NCI-H345 treated with DMSO at 0.1 percent for 48 hours (cell line): Measurements from ENCODE around the gene GTF2H2.
"Not testable (repeated sequence)": the region's sequence is repeated elsewhere in the genome, so short reads cannot be mapped to it uniquely, and the experiment has no call there.

Experiments
- DNase-seq: peaks from one replicate; lab custom pipeline; 2025; ENCODE audit not compliant: unreplicated experiment; lab: John Stamatoyannopoulos, UW

The GTF2H2 gene

GRCh38 chr5:71067262-71067928 is at the start of gene GTF2H2:
Gene GTF2H2, minus strand, starts transcription at chr5:71067676. Its CDS starts 4,913 bp downstream, at chr5:71062763.
- DNase-seq: not testable (repeated sequence)

- DNase-seq: not testable (repeated sequence)
These were observed 42.3 kb upstream of the GTF2H2 start for GRCh38 chr5:71109730-71110275.

GRCh38 chr5:71099996-71100395 is 32.5 kb upstream of the GTF2H2 start:
- not testable (repeated sequence) for DNase-seq

- DNase-seq: not testable (repeated sequence)
These were observed 30.4 kb upstream of the GTF2H2 start for GRCh38 chr5:71097930-71098203.

GRCh38 chr5:71097173-71097929 is 29.9 kb upstream of the GTF2H2 start:
- not testable (repeated sequence) for DNase-seq

- not testable (repeated sequence) for DNase-seq
These were observed 22.3 kb upstream of the GTF2H2 start for GRCh38 chr5:71089773-71090172.

GRCh38 chr5:71088754-71089153 is 21.3 kb upstream of the GTF2H2 start:
- DNase-seq: not testable (repeated sequence)

GRCh38 chr5:71086145-71086544 is 18.7 kb upstream of the GTF2H2 start:
- not testable (repeated sequence) for DNase-seq

GRCh38 chr5:71084280-71085063 is 17.0 kb upstream of the GTF2H2 start:
- DNase-seq: not testable (repeated sequence)

GRCh38 chr5:71082898-71083297 is 15.4 kb upstream of the GTF2H2 start:
- not testable (repeated sequence) for DNase-seq

GRCh38 chr5:71082340-71082739 is 14.9 kb upstream of the GTF2H2 start:
- not testable (repeated sequence) for DNase-seq

- DNase-seq: not testable (repeated sequence)
These were observed 6.2 kb downstream of the GTF2H2 start for GRCh38 chr5:71061322-71061721.

GRCh38 chr5:71059426-71059825 is 8.1 kb downstream of the GTF2H2 start:
- DNase-seq: not testable (repeated sequence)

- not testable (repeated sequence) for DNase-seq
These were observed 22.7 kb downstream of the GTF2H2 start for GRCh38 chr5:71044808-71045207.

GRCh38 chr5:71044128-71044527 is 23.3 kb downstream of the GTF2H2 start:
- DNase-seq: not testable (repeated sequence)

- not testable (repeated sequence) for DNase-seq
These were observed 36.3 kb downstream of the GTF2H2 start for GRCh38 chr5:71031046-71031776.

- DNase-seq: not testable (repeated sequence)
These were observed 42.1 kb downstream of the GTF2H2 start, which contains the start of gene NAIP for GRCh38 chr5:71025289-71025953. Gene NAIP, minus strand, starts transcription at chr5:71025339. Its CDS starts 12,424 bp downstream, at chr5:71012915.

GRCh38 chr5:71020643-71021042 is 46.8 kb downstream of the GTF2H2 start:
- not testable (repeated sequence) for DNase-seq

GRCh38 chr5:71018376-71019005 is 49.0 kb downstream of the GTF2H2 start:
- not testable (repeated sequence) for DNase-seq
